ENCODE data around the gene ANO5. TPM values are rescaled to one million over a fixed set of nuclear protein-coding genes. Genes with fewer than 3 reads are reported as not detected.

The ANO5 gene
- total and polyA plus RNA-seq, 4 experiments from 2014 or later, result 0.09 TPM; not detected in 3

DNA sequence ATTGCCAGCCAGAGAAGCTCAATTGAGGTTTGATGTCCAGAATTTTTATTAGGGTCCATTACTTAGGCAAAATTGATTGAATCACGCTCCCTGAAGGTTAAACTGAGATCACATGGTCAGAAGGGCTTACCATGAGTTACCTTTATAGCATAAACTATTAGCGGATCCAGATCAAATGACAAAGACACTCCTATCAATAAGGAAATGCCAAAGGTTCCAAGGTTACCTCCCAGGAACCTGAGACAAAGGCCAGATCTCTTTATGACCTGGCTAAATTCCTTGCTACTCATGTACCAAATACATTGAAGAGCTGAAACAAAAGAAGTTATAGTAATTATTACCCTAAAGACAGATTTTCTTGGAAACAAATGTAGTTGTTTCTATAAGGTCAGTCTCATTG lies 27.8 kb upstream of the ANO5 start:
- ChIA-PET POLR2A (ENCODE audit: partially characterized antibody) (no interaction called here), CTCF (ENCODE audit: partially characterized antibody) (no interaction called here)
- DNase-seq, result no peak
- no peaks in the 10 kb centered on the region for H3K27me3 ChIP-seq (ENCODE audit: insufficient read depth, low read length)
- Mint-ChIP-seq H3K36me3 (no peaks in the 10 kb centered on the region), H3K27ac (no peak overlapping the region), H3K27me3 (no peaks in the 10 kb centered on the region), H3K4me1 (no peaks in the 10 kb centered on the region), H3K4me3 (no peak overlapping the region), H3K9me3 (peaks cover 0 to 2% (median 0%) of the 10 kb centered on the region in 8 donors)
- intact Hi-C loops (cut with micrococcal nuclease), result no loop called here
- no peaks in the 10 kb centered on the region for H3K9me3 ChIP-seq (ENCODE audit: control insufficient read depth in 1 of 2, low read length in 2 of 2)
- no peak overlapping the region for H3K27ac ChIP-seq (ENCODE audit: low read depth, low read length)
- H3K4me1 ChIP-seq (ENCODE audit: insufficient read depth, low read length), result no peaks in the 10 kb centered on the region
- no peak overlapping the region for H3K4me3 ChIP-seq (ENCODE audit: low read length in 2 of 2)
- H3K36me3 ChIP-seq (ENCODE audit: insufficient read depth, low read length), result no peaks in the 10 kb centered on the region

DNA sequence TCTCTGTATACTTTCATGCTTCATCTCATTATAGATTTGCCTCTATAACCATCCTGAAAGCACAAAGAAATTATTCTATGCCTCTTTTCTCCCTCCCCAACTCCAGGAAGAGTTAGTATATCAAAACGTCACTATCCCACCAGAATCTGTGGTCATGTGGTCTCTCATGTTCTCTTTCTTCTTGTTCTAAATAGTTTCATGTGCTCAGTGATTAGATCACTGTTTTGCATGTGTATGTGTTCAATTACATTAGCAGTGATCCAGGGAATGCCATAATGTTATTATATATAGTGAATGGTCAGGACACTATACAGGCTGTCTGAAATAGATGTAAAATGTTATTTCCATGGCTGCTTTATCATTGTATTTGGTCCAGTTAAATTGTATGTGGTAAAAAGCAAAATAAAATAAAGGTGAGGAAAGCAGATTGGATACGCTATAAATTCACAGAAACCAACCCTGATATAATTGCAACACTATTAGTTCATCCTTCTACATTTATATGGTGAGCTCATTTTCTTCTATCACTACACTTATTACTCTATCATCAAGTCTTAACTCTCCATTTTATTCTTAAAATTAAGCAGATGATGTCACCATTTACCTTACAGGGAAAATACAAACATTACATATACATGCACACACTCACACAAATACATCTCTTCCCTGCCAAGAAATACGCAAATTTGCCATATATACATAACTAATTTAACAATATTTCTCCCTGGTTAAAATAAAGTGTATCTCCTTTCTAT lies 26.9 kb upstream of the ANO5 start:
- POLR2A ChIA-PET (ENCODE audit: partially characterized antibody), result no interaction called here

DNA sequence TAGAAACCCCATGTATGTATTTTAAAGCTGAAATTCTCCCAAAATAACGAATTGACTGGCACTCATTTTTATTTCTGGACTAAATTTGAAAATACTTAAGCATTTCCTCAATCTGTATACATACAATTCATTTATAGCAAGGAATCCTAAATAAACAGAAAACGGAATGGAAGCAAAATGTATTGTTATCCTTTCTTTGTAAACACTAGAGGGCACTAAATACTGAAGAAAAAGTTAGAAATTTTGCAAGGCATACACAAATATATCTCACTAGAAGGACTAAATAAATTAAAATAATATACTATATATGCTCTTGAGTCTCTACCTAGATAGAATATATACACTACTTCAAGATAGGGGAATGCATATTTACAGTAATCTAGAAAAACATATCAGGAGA lies 23.1 kb upstream of the ANO5 start:
- POLR2A ChIA-PET (ENCODE audit: partially characterized antibody), result no interaction called here
- Mint-ChIP-seq H3K4me1 (no peaks in the 10 kb centered on the region), H3K27ac (no peak overlapping the region), H3K9me3 (peaks cover 0 to 1% (median 0%) of the 10 kb centered on the region in 8 donors), H3K4me3 (no peak overlapping the region), H3K27me3 (no peaks in the 10 kb centered on the region), H3K36me3 (no peaks in the 10 kb centered on the region)
- H3K4me1 ChIP-seq (ENCODE audit: insufficient read depth, low read length), result no peaks in the 10 kb centered on the region
- CTCF ChIA-PET (ENCODE audit: partially characterized antibody), result no interaction called here
- intact Hi-C loops (cut with micrococcal nuclease), result no loop called here
- DNase-seq, result no peak
- H3K9me3 ChIP-seq (ENCODE audit: control insufficient read depth in 1 of 2, low read length in 2 of 2), result no peaks in the 10 kb centered on the region
- H3K4me3 ChIP-seq (ENCODE audit: low read length in 2 of 2), result no peak overlapping the region
- H3K27me3 ChIP-seq (ENCODE audit: insufficient read depth, low read length), result no peaks in the 10 kb centered on the region
- no peaks in the 10 kb centered on the region for H3K36me3 ChIP-seq (ENCODE audit: insufficient read depth, low read length)
- H3K27ac ChIP-seq (ENCODE audit: low read depth, low read length), result no peak overlapping the region

More for the DNA sequence above, 26.9 kb upstream of the ANO5 start:
- no peaks in the 10 kb centered on the region for H3K27me3 Mint-ChIP-seq
- CTCF ChIA-PET (ENCODE audit: partially characterized antibody), result no interaction called here
- H3K4me3 ChIP-seq (ENCODE audit: low read length in 2 of 2), result no peak overlapping the region
- H3K27ac ChIP-seq (ENCODE audit: low read depth, low read length), result no peak overlapping the region
- no peaks in the 10 kb centered on the region for H3K4me1 ChIP-seq (ENCODE audit: insufficient read depth, low read length)
- peaks cover 0 to 1% (median 0%) of the 10 kb centered on the region in 8 donors for H3K9me3 Mint-ChIP-seq
- no peak for DNase-seq
- H3K36me3 ChIP-seq (ENCODE audit: insufficient read depth, low read length), result no peaks in the 10 kb centered on the region
- H3K4me3 Mint-ChIP-seq, result no peak overlapping the region
- H3K9me3 ChIP-seq (ENCODE audit: control insufficient read depth in 1 of 2, low read length in 2 of 2), result no peaks in the 10 kb centered on the region
- no peaks in the 10 kb centered on the region for H3K4me1 Mint-ChIP-seq
- H3K27me3 ChIP-seq (ENCODE audit: insufficient read depth, low read length), result no peaks in the 10 kb centered on the region
- no peak overlapping the region for H3K27ac Mint-ChIP-seq
- no peaks in the 10 kb centered on the region for H3K36me3 Mint-ChIP-seq
- intact Hi-C loops (cut with micrococcal nuclease), result no loop called here

DNA sequence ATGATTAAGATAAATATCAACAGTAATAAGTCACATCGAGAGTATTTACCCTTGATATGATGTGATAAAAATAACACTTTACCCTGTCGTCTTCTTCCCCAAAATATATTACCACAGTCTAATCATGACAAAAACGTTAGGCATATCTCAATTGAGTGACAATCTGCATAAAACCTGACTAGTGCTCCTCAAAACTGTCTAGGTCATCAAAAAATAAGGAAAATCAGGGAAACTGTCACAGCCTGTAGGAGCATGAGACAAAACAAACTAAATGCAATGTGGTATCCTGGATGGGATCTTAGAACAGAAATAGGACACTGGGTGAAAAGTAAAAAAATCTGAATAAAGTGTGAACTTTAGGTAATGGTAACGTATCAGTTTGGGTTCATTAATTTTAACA lies 19.4 kb upstream of the ANO5 start:
- Histone ChIP-seq H3K27ac (ENCODE audit: low read depth, low read length) (no peak overlapping the region), H3K4me1 (ENCODE audit: insufficient read depth, low read length) (no peaks in the 10 kb centered on the region), H3K9me3 (ENCODE audit: control insufficient read depth in 1 of 2, low read length in 2 of 2) (no peaks in the 10 kb centered on the region), H3K4me3 (ENCODE audit: low read length in 2 of 2) (no peak overlapping the region), H3K36me3 (ENCODE audit: insufficient read depth, low read length) (no peaks in the 10 kb centered on the region), H3K27me3 (ENCODE audit: insufficient read depth, low read length) (no peaks in the 10 kb centered on the region)
- H3K36me3 Mint-ChIP-seq, result no peaks in the 10 kb centered on the region
- H3K27ac Mint-ChIP-seq, result no peak overlapping the region
- POLR2A ChIA-PET (ENCODE audit: partially characterized antibody), result no interaction called here
- H3K9me3 Mint-ChIP-seq, result peaks cover 0 to 3% (median 0%) of the 10 kb centered on the region in 8 donors
- CTCF ChIA-PET (ENCODE audit: partially characterized antibody), result no interaction called here
- intact Hi-C loops (cut with micrococcal nuclease), result no loop called here
- no peak for DNase-seq
- H3K27me3 Mint-ChIP-seq, result no peaks in the 10 kb centered on the region
- no peaks in the 10 kb centered on the region for H3K4me1 Mint-ChIP-seq
- H3K4me3 Mint-ChIP-seq, result no peak overlapping the region

DNA sequence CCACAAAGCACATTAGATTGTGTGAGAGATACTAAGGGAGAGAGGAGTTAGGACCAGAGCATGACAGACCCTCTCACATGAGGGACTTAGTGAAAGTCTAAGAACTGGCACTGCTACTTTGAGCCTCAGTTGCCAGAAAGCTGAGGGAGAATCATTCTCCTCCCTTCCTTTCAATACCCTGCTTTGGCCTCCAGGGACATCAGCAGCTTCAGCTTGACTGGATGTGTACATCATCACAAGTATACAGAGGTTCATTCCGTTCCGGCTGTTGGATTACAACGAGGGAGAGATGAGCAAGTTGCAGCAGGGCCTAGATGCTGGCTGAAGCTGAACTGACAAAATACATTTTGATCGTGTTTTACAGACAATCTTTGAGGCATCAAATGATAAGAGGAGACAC lies 15.7 kb upstream of the ANO5 start:
- intact Hi-C loops (cut with micrococcal nuclease), result no loop called here
- Histone ChIP-seq H3K4me1 (ENCODE audit: insufficient read depth, low read length) (no peaks in the 10 kb centered on the region), H3K9me3 (ENCODE audit: control insufficient read depth in 1 of 2, low read length in 2 of 2) (no peaks in the 10 kb centered on the region), H3K4me3 (ENCODE audit: low read length in 2 of 2) (no peak overlapping the region), H3K27ac (ENCODE audit: low read depth, low read length) (no peak overlapping the region), H3K36me3 (ENCODE audit: insufficient read depth, low read length) (no peaks in the 10 kb centered on the region), H3K27me3 (ENCODE audit: insufficient read depth, low read length) (no peaks in the 10 kb centered on the region)
- ChIA-PET CTCF (ENCODE audit: partially characterized antibody) (no interaction called here), POLR2A (ENCODE audit: partially characterized antibody) (no interaction called here)
- Mint-ChIP-seq H3K27me3 (no peaks in the 10 kb centered on the region), H3K36me3 (no peaks in the 10 kb centered on the region), H3K27ac (no peak overlapping the region), H3K9me3 (peaks cover 0 to 4% (median 2%) of the 10 kb centered on the region in 8 donors), H3K4me1 (no peaks in the 10 kb centered on the region), H3K4me3 (no peak overlapping the region)
- DNase-seq, result no peak

DNA sequence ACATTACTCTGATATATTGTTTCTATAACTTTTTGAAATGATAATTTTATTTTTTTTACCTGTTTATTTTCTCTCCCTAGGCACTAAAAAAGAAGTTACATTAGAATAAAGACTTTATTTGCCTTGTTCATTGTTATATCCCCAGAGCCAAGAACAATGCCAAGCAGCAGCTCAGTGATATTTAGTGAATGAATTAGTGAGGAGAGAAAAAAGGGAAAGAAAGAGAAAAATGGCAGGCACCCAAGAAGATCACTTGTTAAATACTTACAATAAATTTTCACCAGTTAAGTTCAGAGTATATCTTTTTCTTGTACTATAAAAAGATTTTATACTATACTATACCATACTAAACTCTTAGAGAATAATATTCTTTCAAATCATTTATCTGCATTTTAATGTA lies 13.3 kb upstream of the ANO5 start:
- Mint-ChIP-seq H3K9me3 (peaks cover 0 to 8% (median 2%) of the 10 kb centered on the region in 8 donors), H3K27ac (no peak overlapping the region), H3K4me3 (no peak overlapping the region), H3K4me1 (no peaks in the 10 kb centered on the region), H3K27me3 (no peaks in the 10 kb centered on the region), H3K36me3 (no peaks in the 10 kb centered on the region)
- H3K9me3 ChIP-seq (ENCODE audit: control insufficient read depth in 1 of 2, low read length in 2 of 2), result no peaks in the 10 kb centered on the region
- no peak for DNase-seq
- H3K27me3 ChIP-seq (ENCODE audit: insufficient read depth, low read length), result no peaks in the 10 kb centered on the region
- H3K4me1 ChIP-seq (ENCODE audit: insufficient read depth, low read length), result no peaks in the 10 kb centered on the region
- intact Hi-C loops (cut with micrococcal nuclease), result no loop called here
- H3K36me3 ChIP-seq (ENCODE audit: insufficient read depth, low read length), result no peaks in the 10 kb centered on the region
- ChIA-PET CTCF (ENCODE audit: partially characterized antibody) (no interaction called here), POLR2A (ENCODE audit: partially characterized antibody) (no interaction called here)
- H3K4me3 ChIP-seq (ENCODE audit: low read length in 2 of 2), result no peak overlapping the region
- no peak overlapping the region for H3K27ac ChIP-seq (ENCODE audit: low read depth, low read length)

DNA sequence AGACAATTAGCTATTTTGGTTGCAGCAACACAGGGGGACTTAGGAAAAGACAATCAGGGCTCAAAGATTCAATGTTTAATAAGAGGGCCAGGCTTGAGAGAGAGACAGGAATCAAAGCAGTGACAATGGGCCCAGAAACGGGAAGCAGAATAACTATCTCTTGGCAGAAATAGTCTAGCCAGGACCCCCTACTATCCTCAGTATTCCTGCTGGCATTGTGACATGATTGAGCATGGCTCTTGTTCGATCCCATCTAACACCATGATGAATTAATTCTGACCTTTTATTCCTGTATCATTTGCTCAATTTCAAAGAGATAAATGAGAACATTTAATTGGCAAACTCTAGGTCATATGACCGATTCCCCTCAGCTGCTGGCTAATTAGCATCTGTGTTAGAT lies 12.8 kb upstream of the ANO5 start:
- H3K4me3 ChIP-seq (ENCODE audit: low read length in 2 of 2), result no peak overlapping the region
- ChIA-PET CTCF (ENCODE audit: partially characterized antibody) (no interaction called here), POLR2A (ENCODE audit: partially characterized antibody) (no interaction called here)
- Mint-ChIP-seq H3K27me3 (no peaks in the 10 kb centered on the region), H3K9me3 (peaks cover 0 to 8% (median 2%) of the 10 kb centered on the region in 8 donors), H3K4me1 (no peaks in the 10 kb centered on the region), H3K27ac (no peak overlapping the region), H3K36me3 (no peaks in the 10 kb centered on the region), H3K4me3 (no peak overlapping the region)
- DNase-seq, result no peak
- no peaks in the 10 kb centered on the region for H3K27me3 ChIP-seq (ENCODE audit: insufficient read depth, low read length)
- H3K27ac ChIP-seq (ENCODE audit: low read depth, low read length), result no peak overlapping the region
- H3K9me3 ChIP-seq (ENCODE audit: control insufficient read depth in 1 of 2, low read length in 2 of 2), result no peaks in the 10 kb centered on the region
- no peaks in the 10 kb centered on the region for H3K4me1 ChIP-seq (ENCODE audit: insufficient read depth, low read length)
- no peaks in the 10 kb centered on the region for H3K36me3 ChIP-seq (ENCODE audit: insufficient read depth, low read length)
- intact Hi-C loops (cut with micrococcal nuclease), result no loop called here

DNA sequence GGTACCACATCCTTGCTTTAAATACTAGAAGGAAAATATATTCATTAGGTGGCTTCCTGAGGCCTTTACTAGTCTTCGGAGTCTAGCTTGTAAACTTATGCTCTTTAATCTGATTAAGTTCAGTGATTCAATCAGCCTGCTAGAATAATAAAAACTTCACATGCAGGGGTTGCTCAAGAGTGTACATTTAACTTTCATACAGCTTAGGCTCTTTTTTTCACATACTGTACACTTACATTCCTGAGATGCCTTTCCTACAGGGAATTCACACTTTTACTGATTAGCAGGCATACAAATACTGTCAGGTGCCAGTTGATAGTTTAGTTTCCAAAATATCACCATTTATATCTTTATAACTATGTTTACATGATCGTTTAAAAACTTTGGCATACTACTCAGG lies 3.2 kb upstream of the ANO5 start:
- intact Hi-C loops (cut with micrococcal nuclease), result no loop called here
- H3K9me3 Mint-ChIP-seq, result peaks cover 0 to 8% (median 3%) of the 10 kb centered on the region in 8 donors
- H3K4me3 Mint-ChIP-seq, result no peak overlapping the region
- ChIA-PET POLR2A (ENCODE audit: partially characterized antibody) (no interaction called here), CTCF (ENCODE audit: partially characterized antibody) (no interaction called here)
- no peak for DNase-seq
- Histone ChIP-seq H3K36me3 (ENCODE audit: insufficient read depth, low read length) (no peaks in the 10 kb centered on the region), H3K9me3 (ENCODE audit: control insufficient read depth in 1 of 2, low read length in 2 of 2) (no peaks in the 10 kb centered on the region), H3K4me1 (ENCODE audit: insufficient read depth, low read length) (no peaks in the 10 kb centered on the region), H3K27ac (ENCODE audit: low read depth, low read length) (no peak overlapping the region), H3K27me3 (ENCODE audit: insufficient read depth, low read length) (no peaks in the 10 kb centered on the region), H3K4me3 (ENCODE audit: low read length in 2 of 2) (no peak overlapping the region)
- H3K4me1 Mint-ChIP-seq, result peaks cover 0 to 8% (median 3%) of the 10 kb centered on the region in 4 donors
- H3K36me3 Mint-ChIP-seq, result no peaks in the 10 kb centered on the region
- peaks cover 10 to 13% of the 10 kb centered on the region in 2 donors for H3K27me3 Mint-ChIP-seq
- no peak overlapping the region for H3K27ac Mint-ChIP-seq

Measured in CD4-positive, alpha-beta memory T cell (primary cell).